Measurements from ENCODE around the gene GJC3. TPM values are rescaled to one million over a fixed set of nuclear protein-coding genes. Genes with fewer than 3 reads are reported as not detected.

The GJC3 gene
- total and polyA plus RNA-seq, 9 of the 15 experiments (the other 6 are each of a cell fraction or from before 2014, with no cell fraction given): 0.10 to 0.45 (median 0.28) TPM; not detected in 1

DNA sequence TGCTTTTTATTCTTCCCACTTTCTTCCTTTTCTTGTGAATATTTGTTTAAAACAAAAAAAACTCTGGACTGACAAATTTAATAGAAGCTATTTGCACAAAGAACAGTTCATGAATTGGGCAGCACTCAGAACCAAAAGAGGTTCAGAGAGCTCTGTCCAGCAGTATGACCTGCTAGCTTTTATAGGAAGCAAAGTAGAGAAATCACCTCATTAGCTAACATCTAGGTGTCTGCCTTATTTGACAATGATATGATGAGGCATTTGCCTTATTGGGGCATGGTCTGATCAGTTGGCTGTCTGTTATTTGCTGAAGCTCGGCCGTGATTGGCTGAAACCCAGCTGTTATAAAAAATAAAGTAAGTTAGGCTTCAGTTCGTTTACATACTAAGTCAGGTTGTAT is 9.3 kb downstream of the GJC3 start:
- WGBS (ENCODE audit: insufficient coverage, low coverage, missing lambda C conversion rate): 61% methylated on average over 3 of the region's 3 CpGs
- Histone ChIP-seq H4K20me1 (replicated peaks; ENCODE audit: control insufficient read depth, insufficient read depth, low read length) (peaks cover 9% of the 10 kb centered on the region; the same call in 1 of the 2 replicates), H3K4me2 (ENCODE audit: insufficient read depth, low read length) (peak overlapping the region; percentile 95), H3K27me3 (ENCODE audit: control insufficient read depth in 2 of 2, insufficient read depth in 2 of 2, low read length in 2 of 2) (no peaks in the 10 kb centered on the region), H3K9ac (ENCODE audit: insufficient read depth in 1 of 2, low read depth in 2 of 2, low read length in 2 of 2) (peak overlapping the region in 1 of 2 experiments; percentile 90; a peak in 2 of 4 replicates), H3K4me3 (peak overlapping the region; percentile 86), H3K9me3 (replicated peaks; ENCODE audit: control insufficient read depth, insufficient read depth, low read depth, low read length) (no peaks in the 10 kb centered on the region), H3K9me1 (ENCODE audit: control insufficient read depth, insufficient read depth, low read length) (no peaks in the 10 kb centered on the region), H3K36me3 (ENCODE audit: control insufficient read depth, insufficient read depth, low read length) (peaks cover 35% of the 10 kb centered on the region), H2AFZ (ENCODE audit: low read depth, low read length) (no peak overlapping the region; the same call in 1 of the 2 replicates), H3K4me1 (replicated peaks in 1 of 2; ENCODE audit: control insufficient read depth in 2 of 2, insufficient read depth in 2 of 2, low read length in 2 of 2) (peaks cover 13 to 18% of the 10 kb centered on the region in 2 experiments; a peak in 4 of 5 replicates), H3K79me2 (ENCODE audit: control insufficient read depth, insufficient read depth, low read length) (peaks cover 52% of the 10 kb centered on the region), H3K27ac (ENCODE audit: extremely low read depth, low read depth, low read length) (peak overlapping the region; percentile 81; the same call in 2 of the 3 replicates)
- ATAC-seq (no peak), DNase-seq (ENCODE audit: extremely low read depth in 1 of 4, low spot score in 3 of 4) (no peak), FAIRE-seq (no peak)
- intact Hi-C loops (cut with micrococcal nuclease) (no loop called here), in situ Hi-C loops (cut with MboI) (no loop called here)
- POLR2A ChIA-PET: interaction anchor here (0.6 to 2.2 kb wide), 9 partner anchors 15 to 408 kb away, joined by 3 to 6 read pairs (median 5); partner anchors contain the start of genes ZKSCAN1 and ZSCAN25
- TF ChIP-seq, protein P1, sequence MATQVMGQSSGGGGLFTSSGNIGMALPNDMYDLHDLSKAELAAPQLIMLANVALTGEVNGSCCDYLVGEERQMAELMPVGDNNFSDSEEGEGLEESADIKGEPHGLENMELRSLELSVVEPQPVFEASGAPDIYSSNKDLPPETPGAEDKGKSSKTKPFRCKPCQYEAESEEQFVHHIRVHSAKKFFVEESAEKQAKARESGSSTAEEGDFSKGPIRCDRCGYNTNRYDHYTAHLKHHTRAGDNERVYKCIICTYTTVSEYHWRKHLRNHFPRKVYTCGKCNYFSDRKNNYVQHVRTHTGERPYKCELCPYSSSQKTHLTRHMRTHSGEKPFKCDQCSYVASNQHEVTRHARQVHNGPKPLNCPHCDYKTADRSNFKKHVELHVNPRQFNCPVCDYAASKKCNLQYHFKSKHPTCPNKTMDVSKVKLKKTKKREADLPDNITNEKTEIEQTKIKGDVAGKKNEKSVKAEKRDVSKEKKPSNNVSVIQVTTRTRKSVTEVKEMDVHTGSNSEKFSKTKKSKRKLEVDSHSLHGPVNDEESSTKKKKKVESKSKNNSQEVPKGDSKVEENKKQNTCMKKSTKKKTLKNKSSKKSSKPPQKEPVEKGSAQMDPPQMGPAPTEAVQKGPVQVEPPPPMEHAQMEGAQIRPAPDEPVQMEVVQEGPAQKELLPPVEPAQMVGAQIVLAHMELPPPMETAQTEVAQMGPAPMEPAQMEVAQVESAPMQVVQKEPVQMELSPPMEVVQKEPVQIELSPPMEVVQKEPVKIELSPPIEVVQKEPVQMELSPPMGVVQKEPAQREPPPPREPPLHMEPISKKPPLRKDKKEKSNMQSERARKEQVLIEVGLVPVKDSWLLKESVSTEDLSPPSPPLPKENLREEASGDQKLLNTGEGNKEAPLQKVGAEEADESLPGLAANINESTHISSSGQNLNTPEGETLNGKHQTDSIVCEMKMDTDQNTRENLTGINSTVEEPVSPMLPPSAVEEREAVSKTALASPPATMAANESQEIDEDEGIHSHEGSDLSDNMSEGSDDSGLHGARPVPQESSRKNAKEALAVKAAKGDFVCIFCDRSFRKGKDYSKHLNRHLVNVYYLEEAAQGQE (IDR thresholded peaks at IDR 0.05; ENCODE audit: borderline replicate concordance): peak; percentile 71
- TF ChIP-seq, protein P1 (CRISPR knock-in tag; IDR thresholded peaks at IDR 0.05; ENCODE audit: low read depth): no peak
- no peak for TF ChIP-seq PTTG1 (tag; IDR thresholded peaks at IDR 0.05; ENCODE audit: low read depth)
- no TSS peak for BruUV-seq (replicated peaks)
- CTCF ChIA-PET (ENCODE audit: low intra/inter-chr PET ratio): no interaction called here

Measured in K562 (cell line).